NCI-H2227 treated with DMSO at 0.1 percent for 48 hours (cell line): ENCODE measurements around the gene DPEP2NB.
A peak's percentile ranks its signal among the peaks of the same experiment; 100 is the strongest.
"Not testable (repeated sequence)": the region's sequence is repeated elsewhere in the genome, so short reads cannot be mapped to it uniquely, and the experiment has no call there.

Experiments used
- DNase-seq: peaks from one replicate; lab custom pipeline; 2025; lab: John Stamatoyannopoulos, UW

The DPEP2NB gene, protein sequence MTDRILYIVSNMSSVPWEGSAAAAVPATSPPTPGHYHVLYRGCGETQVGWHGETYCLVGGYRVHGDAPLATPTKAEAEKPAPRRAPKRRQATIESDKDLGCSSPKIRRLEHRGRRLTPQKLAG

DNA sequence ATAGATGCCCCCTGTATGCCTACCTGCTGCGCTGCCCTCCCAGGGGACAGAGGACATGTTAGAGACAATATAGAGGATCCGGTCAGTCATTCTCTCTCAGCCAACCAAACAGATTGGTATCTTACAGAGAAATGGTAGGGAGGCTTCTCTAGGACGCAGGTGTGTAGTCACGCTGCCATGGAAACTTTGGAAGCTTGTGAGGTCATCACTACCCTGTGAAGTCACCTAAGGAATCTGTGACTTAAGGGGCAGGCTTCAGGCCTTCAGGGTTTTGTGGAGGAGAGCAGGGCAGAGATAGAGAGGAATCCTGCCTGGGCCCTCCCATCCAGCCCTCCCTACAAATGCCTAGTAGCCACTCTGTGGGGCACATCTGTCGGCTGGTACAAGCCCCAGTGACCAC lies at the start of gene DPEP2NB:
DPEP2NB (minus strand) TSS at position 231 of the 400 bp plus-strand sequence; CDS start at position 90, 141 bp downstream.
- no peak for DNase-seq

DNA sequence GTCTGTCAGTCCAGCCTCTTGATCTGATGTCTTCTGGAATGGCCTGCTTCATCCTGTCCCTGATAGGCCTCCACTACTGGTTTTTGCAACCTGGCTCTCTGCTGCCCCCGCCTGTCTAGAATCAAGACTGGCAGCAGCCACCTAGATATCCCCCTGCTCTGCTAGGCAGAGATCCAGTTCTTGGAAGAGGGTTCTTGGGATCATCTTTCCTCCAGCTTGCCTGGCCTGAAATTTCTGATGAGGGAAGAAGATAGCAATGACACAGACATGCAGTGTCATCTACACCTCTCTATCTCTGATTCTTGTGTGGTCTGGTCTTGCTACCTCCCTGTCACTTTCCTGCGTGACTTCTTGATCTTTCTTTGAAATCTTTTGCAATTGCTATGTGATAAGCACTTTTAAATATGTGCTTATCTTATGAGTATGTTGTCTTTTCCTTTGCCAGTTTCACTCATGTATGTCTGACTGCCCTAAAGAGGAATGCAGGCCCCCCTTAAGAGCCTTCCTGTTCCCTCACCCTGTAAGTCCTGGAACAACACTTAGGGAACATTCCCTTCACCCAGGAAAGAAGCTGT lies 49.2 kb upstream of the DPEP2NB start:
- peak; percentile 38 for DNase-seq

DNA sequence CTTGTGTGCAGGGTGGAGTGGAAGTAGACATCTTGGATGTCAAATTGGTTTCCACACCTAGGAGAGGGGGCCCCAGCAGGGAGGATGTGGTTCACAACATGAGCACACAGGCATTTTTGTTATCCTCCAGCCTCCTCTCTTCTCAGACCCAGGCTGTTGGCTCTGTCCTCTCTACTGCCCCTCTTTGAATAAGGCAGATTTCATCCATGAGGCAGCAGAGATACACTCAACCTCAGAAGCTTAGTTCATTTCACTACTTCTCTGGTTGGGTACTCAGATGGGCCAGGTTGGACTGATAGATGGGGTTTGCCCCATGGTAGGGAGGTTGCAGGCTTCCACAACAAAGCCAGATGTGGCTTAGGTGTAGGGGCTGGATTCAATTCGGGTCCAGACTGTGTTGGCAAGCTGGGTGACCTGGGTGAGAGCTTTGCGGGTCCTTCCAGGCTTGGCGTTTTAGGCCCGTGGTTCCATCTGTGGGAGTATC lies 47.2 kb upstream of the DPEP2NB start:
- no peak for DNase-seq

DNA sequence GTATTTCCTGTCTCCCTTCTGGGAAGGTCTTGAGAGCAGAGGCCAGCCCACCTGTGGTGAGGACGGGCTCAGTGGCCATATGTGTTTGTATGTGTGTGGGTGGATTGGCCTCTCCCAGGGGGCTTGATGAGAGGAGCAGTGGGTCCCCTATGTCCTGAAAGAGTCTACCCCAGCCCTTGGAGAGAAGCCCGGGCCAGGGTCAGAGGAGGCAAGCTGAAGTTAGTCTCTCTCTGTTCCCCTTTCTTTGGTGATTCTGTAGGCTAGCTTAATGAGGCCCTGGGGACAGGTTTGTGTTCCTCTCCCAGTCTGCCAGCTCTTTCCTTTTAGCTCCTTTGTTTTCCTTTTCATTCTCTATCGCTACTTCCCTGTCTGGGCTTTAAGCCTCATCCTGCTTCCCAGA lies 45.7 kb upstream of the DPEP2NB start:
- no peak for DNase-seq

DNA sequence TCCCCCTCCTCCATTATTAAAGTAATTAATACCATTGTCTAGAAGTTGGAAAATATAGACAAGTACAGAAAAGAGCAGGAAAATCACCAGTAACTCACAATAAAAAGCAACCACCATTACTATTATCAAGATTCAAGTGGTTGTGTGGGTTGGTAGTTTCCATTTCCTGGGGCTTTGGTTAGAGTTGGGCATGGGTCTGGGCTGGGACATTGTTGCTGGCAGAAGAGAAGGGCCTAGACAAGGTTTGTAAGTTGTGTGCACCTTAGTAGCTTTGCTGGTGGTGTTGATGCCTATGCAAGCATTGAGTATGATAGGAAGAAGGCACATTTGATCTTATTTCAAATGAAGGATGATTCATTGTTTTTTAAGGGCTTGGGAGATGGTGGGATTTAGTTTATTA lies 44.1 kb upstream of the DPEP2NB start:
- no peak for DNase-seq

DNA sequence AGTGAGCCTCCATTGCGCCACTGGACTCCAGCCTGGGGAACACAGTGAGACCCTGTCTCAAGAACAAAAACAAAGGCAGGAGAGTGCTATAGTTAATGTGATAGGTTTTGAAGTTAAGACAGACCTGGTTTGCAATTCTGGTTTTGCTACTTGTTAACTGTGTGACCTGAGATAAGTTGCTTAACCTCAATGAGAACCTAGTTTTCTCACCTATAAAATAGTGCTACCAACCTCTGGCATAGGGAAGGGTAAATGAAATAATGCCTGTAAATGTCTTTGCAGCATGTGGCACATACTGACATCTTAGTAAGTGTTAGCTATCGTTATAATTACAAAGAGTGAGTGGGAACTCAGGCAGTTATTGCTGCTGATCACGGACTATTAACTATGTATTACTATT lies 39.7 kb upstream of the DPEP2NB start:
- no peak for DNase-seq

DNA sequence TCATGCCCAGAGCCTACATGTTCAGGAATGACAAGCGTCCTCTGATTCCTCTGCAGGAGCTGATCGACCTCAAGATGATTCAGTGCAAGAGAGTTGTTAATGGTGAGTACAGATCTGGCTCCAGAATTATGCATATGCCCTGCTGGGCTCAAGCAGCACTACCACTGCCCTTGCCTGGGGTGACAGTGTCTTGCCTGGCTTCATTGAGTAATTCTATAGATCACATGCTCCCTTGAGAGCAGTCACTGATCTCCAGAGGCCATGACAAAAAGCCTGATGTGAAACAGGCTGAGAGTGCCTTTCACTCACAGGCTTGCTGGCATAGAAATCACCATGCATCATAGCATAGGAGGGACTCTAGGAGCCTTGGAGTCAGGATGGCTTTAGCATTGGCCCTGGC lies 33.7 kb upstream of the DPEP2NB start:
- DNase-seq: no peak

DNA sequence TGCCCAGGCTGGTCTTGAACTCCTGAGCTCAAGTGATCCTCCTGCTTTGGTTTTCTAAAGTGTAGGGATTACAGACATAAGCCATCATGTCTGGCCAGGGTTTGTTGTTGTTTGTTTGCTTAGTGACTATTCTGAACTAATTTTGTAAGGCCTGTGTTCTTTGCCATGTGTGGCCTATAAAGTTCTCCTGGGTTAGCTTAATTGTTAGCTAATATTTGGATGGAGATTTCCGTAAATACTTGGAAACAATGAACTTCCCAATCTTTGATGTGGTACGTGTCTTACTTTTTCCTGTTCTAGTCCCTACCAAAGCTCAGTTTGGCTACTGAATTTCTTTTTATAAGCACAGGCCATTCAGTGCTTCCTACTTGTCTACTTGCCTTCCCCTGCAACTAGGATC lies 32.3 kb upstream of the DPEP2NB start:
- no peak for DNase-seq

DNA sequence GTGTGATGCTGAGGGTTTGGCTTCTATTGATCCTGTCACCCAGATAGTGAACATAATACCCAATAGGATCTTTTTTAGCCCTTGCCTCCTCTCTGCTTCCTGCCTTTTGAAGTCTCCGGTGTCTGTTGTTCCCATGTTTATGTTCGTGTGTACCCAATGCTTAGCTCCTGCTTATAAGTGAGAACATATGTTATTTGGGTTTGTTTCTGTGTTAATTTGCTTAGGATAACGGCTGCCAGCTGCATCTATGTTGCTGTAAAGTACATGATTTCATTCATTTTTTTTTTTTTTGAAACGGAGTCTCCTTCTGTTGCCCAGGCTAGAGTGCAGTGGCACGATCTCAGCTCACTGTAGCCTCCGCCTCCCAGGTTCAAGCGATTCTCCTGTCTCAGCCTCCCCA lies 30.4 kb upstream of the DPEP2NB start:
- no peak for DNase-seq

DNA sequence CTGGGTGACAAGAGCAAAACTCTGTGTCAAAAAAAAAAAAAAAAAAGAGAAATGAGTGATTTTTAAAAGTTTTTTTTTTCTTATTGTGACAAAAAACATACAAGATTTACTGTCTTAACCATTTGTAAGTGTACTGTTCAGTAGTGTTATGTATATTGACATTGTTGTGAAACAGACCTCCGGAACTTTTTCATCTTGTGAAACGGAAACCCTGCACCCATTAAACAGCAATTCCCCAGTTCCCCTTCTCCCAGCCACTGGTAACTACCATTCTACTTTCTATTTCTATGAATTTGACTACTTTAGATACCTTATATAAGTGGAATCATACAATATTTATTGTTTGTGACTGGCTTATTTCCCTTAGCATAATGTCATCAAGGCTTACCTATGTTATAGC lies 26.1 kb upstream of the DPEP2NB start:
- DNase-seq: no peak

DNA sequence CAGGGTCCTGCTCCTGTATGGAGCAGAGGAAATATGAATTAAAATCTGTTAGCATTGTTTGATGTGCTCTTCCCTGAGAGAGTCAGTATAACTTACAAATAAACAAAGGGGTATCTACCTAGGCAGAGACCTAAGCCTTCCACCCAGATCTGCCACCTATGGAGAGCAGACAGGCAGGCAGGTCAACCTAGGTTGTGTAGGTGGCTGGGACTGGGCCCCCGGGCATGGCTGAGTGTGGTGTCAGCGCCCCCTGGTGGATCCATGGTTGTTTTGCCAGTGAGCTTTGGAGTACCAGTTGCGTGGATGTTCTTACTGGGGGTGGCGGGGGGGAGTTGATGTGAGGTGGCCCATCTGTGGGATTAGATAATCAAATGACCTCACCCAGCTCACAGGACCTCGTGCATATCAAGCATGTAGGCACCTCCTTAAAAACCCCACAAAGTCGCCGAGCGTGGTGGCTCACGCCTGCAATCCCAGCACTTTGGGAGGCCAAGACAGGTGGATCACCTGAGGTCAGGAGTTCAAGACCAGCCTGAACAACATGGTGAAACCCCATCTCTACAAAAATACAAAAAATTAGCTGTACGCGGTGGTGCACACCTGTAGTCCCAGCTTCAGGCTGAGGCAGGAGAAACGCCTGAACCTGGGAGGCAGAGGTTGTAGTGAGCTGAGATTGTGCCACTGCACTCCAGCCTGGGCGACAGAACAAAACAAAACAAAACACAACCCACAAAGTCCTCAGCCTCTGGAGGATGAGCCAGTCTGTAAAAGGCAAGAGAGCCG lies 25.0 kb upstream of the DPEP2NB start:
- peak; percentile 28 for DNase-seq

DNA sequence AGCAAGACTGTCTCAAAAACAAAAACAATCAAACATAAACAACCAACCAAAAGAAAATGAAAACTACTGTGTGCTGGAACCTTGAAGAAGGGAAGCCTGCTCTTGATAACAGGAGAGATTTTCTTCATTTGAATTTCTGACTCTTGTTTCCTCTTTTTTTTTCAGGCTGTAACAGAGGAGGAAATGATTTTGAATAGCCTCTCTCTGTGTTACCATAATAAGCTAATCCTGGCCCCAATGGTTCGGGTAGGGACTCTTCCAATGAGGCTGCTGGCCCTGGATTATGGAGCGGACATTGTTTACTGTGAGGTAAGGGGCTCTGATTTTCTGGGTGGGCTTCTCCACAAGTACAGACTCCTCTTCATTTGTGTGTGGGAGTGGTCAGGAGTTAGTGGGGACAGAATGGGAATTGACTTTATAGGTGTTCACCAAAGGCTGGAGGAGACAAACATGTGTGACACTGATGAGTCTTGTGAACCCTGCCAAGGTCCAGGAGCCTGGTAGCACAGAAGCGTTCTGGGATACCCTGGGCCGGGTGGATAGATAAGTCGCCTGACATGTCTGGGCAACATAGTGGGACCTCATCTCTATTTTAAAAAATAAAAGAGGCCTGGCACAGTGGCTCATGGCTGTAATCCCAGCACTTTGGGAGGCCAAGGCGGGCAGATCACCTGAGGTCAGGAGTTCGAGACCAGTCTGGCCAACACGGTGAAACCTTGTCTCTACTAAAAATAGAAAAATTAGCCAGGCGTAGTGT lies 22.3 kb upstream of the DPEP2NB start:
- no peak for DNase-seq

DNA sequence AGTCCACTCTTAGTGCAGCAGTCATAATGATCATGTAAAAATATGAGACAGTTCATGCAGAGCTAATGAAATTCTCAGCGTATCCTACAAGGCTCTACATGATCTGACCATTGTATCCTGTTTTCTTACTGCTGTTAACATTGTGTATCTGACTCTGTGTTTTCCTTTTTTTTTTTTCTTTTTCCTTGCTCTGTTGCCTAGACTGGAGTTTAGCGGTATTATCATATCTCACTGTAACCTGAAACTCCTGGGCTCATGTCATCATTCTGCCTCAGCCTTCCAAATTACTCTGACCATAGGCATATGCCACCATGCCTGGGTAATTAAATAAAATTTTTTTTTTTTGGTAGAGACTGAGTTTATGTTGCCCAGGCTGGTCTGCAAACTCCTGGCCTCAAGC lies 19.5 kb upstream of the DPEP2NB start:
- no peak for DNase-seq

DNA sequence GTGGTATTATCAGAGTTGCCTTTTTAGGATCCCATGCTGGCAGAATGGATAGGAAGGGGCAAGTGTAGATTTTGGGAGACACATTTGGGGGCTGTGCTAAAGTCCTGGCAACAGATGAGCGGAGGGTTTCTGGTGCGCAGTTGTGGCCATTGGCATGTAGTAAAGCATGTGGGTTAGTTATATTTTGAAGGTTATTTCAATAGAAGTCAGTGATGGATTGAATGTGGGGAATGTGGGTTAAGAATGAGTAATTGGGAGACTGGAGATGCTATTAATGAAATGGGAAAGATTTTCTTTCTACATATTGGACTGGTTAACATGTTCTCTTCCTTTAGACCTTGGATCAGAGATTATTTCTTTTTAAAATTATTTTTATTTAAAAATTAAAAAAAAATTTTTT lies 17.4 kb upstream of the DPEP2NB start:
- DNase-seq: no peak

DNA sequence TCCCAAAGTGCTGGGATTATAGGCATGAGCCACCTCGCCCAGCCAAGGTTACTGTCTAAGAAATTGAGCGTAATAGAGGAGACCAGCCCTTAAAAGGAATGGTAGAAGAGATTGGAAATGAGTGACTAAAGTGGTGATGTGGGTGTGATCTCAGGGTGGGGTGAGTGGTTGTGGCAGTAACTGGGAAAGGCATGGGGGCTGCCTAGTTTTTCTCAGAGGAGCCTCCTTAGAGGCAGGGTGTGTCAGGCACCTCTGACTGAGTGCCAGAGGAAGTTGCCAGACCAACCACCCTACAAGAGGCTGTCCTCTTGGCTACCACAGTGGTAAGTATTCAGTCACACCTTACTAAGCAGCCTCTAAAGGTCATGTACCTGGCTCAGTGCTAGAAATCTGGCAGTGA lies 16.2 kb upstream of the DPEP2NB start:
- no peak for DNase-seq

DNA sequence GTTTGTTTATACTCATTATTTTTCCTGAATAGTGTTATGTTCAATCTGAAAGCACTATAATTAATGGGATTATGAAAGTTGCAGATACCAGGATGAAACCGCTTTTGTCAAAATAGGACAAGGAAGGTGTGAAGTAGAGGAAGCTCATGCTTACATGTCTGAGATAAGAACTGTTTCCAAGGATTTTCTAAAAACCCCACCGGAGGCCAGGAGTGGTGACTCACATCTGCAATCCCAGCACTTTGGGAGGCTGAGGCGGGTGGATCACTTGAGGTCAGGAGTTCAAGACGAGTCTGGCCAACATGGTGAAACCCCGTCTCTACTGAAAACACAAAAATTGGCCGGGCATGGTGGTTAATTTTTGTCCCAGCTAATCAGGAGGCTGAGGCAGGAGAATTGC lies 14.4 kb upstream of the DPEP2NB start:
- DNase-seq: not testable (repeated sequence)

DNA sequence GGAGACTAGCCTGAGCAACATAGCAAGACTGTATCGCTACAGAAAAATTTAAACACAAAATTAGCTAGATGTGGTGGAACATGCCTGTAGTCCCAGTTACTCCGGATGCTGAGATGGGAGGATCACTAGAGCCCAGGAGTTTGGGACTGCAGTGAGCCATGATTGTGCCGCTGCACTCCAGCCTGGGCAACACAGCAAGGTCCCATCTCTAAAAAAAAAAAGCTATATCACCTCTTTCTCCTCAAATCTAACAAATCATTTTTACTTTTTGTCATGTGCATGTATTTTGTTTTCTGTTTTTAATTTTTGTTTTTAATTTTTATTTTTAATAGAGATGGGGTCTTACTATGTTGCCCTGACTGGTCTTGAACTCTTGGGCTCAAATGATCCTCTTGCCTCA lies 13.3 kb upstream of the DPEP2NB start:
- no peak for DNase-seq

DNA sequence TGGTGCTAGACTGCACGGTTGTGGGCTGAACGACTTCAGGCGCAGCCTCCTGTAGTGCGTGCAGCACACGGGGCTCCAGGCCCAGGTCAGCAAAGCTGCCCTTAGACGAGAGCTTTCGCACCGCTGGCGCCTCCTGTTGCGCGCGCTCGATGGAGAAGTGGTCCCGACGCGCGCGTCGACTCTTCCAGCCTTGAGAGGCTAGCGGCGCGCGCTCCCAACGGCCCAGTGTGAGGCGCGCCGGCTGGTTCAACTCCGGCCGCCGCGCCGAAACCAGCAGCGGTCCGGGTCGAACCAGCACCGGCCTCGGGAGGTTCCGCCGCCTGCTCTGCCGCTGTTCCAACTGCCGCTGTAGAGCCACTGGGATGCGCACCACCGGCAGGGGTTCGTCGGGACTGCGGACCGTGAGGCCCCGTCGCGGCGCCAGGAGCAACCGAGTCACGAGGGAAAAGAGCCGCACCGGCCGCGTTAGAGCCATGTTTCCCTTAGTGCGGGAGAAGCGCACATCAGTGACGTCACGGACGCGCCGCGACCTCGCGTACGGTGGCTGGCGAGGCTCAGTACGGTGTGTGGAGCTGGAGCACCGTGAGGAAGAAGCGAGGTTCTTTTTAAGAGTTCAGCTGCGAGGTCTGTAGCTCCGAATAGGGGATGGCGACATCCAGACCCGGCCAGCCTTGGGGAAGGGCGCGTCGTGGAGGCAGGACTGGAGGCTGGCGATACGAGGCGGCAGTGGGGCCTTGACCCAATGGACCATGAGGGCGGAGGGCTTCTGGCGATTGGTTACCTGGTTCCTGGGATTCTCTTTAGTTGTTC lies 7.2 kb upstream of the DPEP2NB start, which contains the start of the genes DDX28 and DUS2:
DDX28 (minus strand) TSS at position 505 of the 810 bp plus-strand sequence; CDS start at position 475, 30 bp downstream.
DUS2 (plus strand) TSS at position 557 of the 810 bp plus-strand sequence. CDS start 14,740 bp downstream, outside the sequence.
- DNase-seq: peak; percentile 79

DNA sequence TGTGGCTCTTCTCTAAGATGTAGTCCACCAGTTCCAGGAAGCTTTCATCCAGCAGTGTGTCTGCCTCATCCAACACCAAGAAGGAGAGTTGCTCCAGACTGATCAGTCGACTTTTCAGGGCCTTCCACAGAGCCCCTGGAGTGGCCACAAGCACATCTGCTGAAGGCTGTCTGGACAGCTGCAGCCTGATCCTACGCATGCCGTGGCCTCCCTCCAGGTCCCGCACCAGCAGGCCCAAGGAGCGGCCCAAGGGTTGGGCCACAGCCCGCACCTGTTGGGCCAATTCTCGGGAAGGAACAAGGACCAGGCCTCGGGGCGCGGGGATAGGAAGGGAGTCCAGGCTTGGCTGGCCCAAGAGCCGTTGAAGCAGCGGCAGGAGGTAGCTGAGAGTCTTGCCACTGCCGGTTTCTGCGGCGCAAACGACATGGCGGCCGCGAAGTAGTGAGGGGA lies 6.6 kb upstream of the DPEP2NB start:
- DNase-seq: no peak

DNA sequence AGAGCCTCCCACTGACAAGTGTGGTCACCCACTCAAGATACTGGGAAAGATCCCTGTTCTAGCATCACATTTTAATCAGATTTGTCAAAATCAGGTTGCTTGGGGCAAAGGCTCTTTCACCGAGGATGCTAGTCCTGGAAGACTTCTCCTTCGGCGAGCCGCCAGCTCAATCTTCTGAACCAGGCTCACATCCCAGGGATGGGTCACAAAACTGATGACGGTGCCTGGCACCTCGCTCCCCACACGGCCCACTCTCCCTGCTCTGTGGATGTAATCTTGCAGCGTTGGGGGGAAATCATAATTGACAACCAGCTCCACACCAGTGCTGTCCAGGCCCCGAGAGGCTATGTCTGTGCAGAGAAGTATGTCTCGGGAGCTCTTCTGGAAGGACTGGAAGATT lies 5.8 kb upstream of the DPEP2NB start:
- DNase-seq: no peak

DNA sequence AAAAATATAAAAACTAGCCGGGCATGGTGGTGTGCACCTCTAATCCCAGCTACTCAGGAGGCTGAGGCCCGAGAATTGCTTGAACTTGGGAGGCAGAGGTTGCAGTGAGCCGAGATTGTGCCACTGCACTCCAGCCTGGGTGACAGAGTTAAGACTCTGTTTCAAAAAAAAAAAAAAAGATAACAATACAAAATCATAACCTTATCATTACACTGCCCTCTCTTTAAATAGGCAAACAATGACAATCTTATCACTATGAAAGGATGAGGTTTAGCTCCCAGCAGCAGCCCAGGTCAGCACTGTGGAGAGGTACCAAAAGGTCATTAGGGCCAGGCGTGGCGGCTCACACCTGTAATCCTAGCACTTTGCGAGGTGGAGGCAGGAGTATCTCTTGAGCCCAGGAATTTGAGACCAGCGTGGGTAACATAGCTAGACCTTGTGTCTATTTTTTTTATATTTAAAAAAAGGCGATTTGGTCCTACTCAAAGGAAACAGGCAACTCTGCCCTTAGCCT lies 3.5 kb upstream of the DPEP2NB start:
- no peak for DNase-seq
